GM19328 (cell line): ENCODE data around the gene DBNDD2.

Experiments used
- ATAC-seq: cut with Tn5 transposase; IDR thresholded peaks from one replicate; pipeline ENCODE4 v1.9.1; 2021; ENCODE audit warnings: mild to moderate bottlenecking, moderate library complexity; ENCODE audit not compliant: unreplicated experiment

The DBNDD2 gene

GRCh38 chr20:45407783-45408645 lies at the start of gene DBNDD2:
DBNDD2 (plus strand) TSS chr20:45408289; CDS start chr20:45408468, 179 bp downstream.
- no peak for ATAC-seq

GRCh38 chr20:45359069-45359405 lies 49.1 kb upstream of the DBNDD2 start:
- ATAC-seq = no peak

GRCh38 chr20:45359406-45360148 lies 48.5 kb upstream of the DBNDD2 start:
- no peak for ATAC-seq

- no peak for ATAC-seq
These were observed 46.3 kb upstream of the DBNDD2 start for GRCh38 chr20:45361793-45362192.

GRCh38 chr20:45362804-45363610 lies 45.1 kb upstream of the DBNDD2 start, which contains the start of gene SYS1:
SYS1 (plus strand) TSS chr20:45363156; CDS start chr20:45363532, 376 bp downstream.
- peak; percentile 76 for ATAC-seq

- no peak for ATAC-seq
These were observed 44.2 kb upstream of the DBNDD2 start for GRCh38 chr20:45363611-45364492.

- no peak for ATAC-seq
These were observed 42.6 kb upstream of the DBNDD2 start for GRCh38 chr20:45365444-45365970.

- no peak for ATAC-seq
These were observed 41.9 kb upstream of the DBNDD2 start for GRCh38 chr20:45366192-45366591.

- ATAC-seq = no peak
These were observed 41.5 kb upstream of the DBNDD2 start for GRCh38 chr20:45366631-45367030.

GRCh38 chr20:45367126-45367525 lies 41.0 kb upstream of the DBNDD2 start:
- no peak for ATAC-seq

- peak; percentile 80 for ATAC-seq
These were observed 39.7 kb upstream of the DBNDD2 start for GRCh38 chr20:45368221-45368980.

- ATAC-seq = no peak
These were observed 37.4 kb upstream of the DBNDD2 start for GRCh38 chr20:45370571-45371160.

- ATAC-seq = no peak
These were observed 35.8 kb upstream of the DBNDD2 start for GRCh38 chr20:45372241-45372640.

GRCh38 chr20:45372646-45373352 lies 35.3 kb upstream of the DBNDD2 start:
- no peak for ATAC-seq

GRCh38 chr20:45373353-45374100 lies 34.6 kb upstream of the DBNDD2 start:
- no peak for ATAC-seq

GRCh38 chr20:45374101-45374467 lies 34.0 kb upstream of the DBNDD2 start:
- ATAC-seq = no peak

- no peak for ATAC-seq
These were observed 33.1 kb upstream of the DBNDD2 start for GRCh38 chr20:45374966-45375365.

- no peak for ATAC-seq
These were observed 30.8 kb upstream of the DBNDD2 start for GRCh38 chr20:45377269-45377668.
